Gastrocnemius medialis (tissue), 4 donors: ENCODE data around the gene IDH1. TPM values are rescaled to one million over a fixed set of nuclear protein-coding genes. Genes with fewer than 3 reads are reported as not detected.

Experiments
- ATAC-seq, 2 donors: fragments of 150-250 bp; one replicate each; pipeline ENCODE4 v1.9.1; 2016
- DNase-seq, 2 donors: peaks; one replicate each; pipeline ENCODE4 v3.0.0-alpha.2; 2019
- H3K27ac ChIP-seq, 4 donors: fragments of 200-600 bp; sonication (generic); 1 replicate in 1 of 4; 2 replicates in 3 of 4; pipeline ENCODE4 v1.5.1; 2016 to 2018; ENCODE audit warnings: mild to moderate bottlenecking in 2 of 4, moderate library complexity in 1 of 4
- H3K27me3 ChIP-seq, 3 donors: fragments of 200-600 bp; sonication (generic) in 2 of 3; 1 replicate in 1 of 3; 2 replicates in 2 of 3; pipeline versions ENCODE4 v1.5.1 to v1.6.0; 2016 to 2019; ENCODE audit warnings: mild to moderate bottlenecking in 1 of 3, moderate library complexity in 1 of 3
- H3K36me3 ChIP-seq, 2 donors: fragments of 200-600 bp; sonication (generic) in 1 of 2; one replicate each; pipeline ENCODE4 v1.5.1; 2017 to 2018
- H3K4me1 ChIP-seq, 2 donors: fragments of 200-600 bp; sonication (generic) in 1 of 2; one replicate each; pipeline ENCODE4 v1.5.1; 2016 to 2017; ENCODE audit warnings: mild to moderate bottlenecking in 2 of 2
- H3K4me3 ChIP-seq, 4 donors: fragments of 200-600 bp; sonication (generic) in 3 of 4; 1 replicate in 1 of 4; 2 replicates in 3 of 4; pipeline ENCODE4 v1.5.1; 2016 to 2019; ENCODE audit warnings: mild to moderate bottlenecking in 2 of 4
- H3K9me3 ChIP-seq, 3 donors: fragments of 200-600 bp; sonication (generic) in 2 of 3; 1 replicate in 1 of 3; 2 replicates in 2 of 3; pipeline ENCODE4 v1.5.1; 2016 to 2019
- POLR2A ChIP-seq, 2 donors: fragments of 450-650 bp; IDR thresholded peaks; one replicate each; pipeline ENCODE4 v1.6.1; 2017; ENCODE audit warnings: antibody characterized with exemption in 2 of 2, mild to moderate bottlenecking in 2 of 2, moderate library complexity in 2 of 2
- in situ Hi-C, 4 donors: fragments of 200-750 bp; cut with MboI; loops; one replicate each; pipeline versions ENCODE4 v1.15.0 to v1.8.0; 2017; ENCODE audit warnings: low sequenced_read_pairs in 4 of 4
- intact Hi-C: fragments of 100-400 bp; cut with DNase I; formaldehyde crosslinking; loops from one replicate; pipeline ENCODE4 v1.15.1; 2023; ENCODE audit warnings: low total_unique reads
- total RNA-seq, 4 donors: library from RNA; depleted of rRNA; stranded (reverse); fragments of >200 nt; gene quantifications; one replicate each; pipeline versions ENCODE4 v1.1.0 to v1.2.3, GENCODE V29; 2016
- TF ChIP-seq, protein P1 (sequence below), 5 experiments: fragments of 450-650 bp in 3 of 5; fragments of 200-600 bp in 2 of 5; sonication (generic) in 2 of 5; IDR thresholded peaks in 4 of 5; conservative IDR thresholded peaks in 1 of 5; 1 replicate in 4 of 5; 2 replicates in 1 of 5; pipeline ENCODE4 v1.5.1; 2016 to 2019; ENCODE audit warnings: antibody characterized with exemption in 5 of 5, mild to moderate bottlenecking in 3 of 5, moderate library complexity in 3 of 5

IDH1 gene
- 10 to 100 TPM; 11.2 to 39.0 (median 15.0) TPM for total RNA-seq

DNA sequence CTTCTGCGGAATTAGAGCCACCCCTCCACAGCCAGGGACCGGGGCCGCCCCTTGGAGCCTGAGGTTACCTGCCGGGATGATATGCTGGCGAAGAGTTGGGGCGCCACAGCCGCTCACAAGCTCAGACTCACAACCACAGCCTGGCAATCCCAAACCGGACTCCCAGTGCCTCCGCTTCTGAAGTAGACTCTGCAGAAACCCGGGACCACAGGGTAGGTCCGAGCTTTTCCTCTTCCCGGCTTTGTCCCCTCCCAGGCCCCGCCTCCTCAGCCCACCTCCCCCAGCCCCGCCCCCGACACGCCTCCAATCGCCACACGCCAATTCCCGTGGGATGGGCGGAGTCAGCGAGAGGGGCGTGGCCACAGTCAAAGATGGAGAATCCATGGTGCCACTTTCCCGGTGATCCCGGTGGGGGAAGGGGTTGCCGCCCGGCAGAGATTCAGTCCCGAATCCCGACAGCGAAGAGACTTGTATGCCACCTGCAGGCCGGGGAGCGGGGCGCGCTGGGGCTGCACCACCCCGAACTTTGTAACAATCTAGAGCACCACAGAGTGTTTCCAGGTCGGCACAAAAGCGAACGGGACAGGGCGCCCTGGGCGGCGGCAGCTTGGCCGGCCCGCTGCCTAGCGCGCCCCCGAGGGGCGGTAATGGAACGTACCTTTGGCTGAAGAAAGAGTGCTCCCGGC, at the start of gene IDH1:
TSS of gene IDH1 (minus strand) at position 201 of the 686 bp plus-strand sequence. CDS start 3,520 bp downstream, outside the sequence.
- Histone ChIP-seq H3K4me3 (peak within 1 kb of the TSS; percentile 63 to 81 (median 70)), H3K36me3 (peaks cover 0 to 18% of the 10 kb centered on the region in 2 donors), H3K9me3 (no peaks in the 10 kb centered on the region), H3K4me1 (peaks cover 16 to 19% of the 10 kb centered on the region in 2 donors), H3K27ac (peak within 1 kb of the TSS; percentile 82 to 90 (median 86)), H3K27me3 (no peaks in the 10 kb centered on the region)
- TF ChIP-seq, protein P1, sequence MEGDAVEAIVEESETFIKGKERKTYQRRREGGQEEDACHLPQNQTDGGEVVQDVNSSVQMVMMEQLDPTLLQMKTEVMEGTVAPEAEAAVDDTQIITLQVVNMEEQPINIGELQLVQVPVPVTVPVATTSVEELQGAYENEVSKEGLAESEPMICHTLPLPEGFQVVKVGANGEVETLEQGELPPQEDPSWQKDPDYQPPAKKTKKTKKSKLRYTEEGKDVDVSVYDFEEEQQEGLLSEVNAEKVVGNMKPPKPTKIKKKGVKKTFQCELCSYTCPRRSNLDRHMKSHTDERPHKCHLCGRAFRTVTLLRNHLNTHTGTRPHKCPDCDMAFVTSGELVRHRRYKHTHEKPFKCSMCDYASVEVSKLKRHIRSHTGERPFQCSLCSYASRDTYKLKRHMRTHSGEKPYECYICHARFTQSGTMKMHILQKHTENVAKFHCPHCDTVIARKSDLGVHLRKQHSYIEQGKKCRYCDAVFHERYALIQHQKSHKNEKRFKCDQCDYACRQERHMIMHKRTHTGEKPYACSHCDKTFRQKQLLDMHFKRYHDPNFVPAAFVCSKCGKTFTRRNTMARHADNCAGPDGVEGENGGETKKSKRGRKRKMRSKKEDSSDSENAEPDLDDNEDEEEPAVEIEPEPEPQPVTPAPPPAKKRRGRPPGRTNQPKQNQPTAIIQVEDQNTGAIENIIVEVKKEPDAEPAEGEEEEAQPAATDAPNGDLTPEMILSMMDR (IDR thresholded peaks at IDR 0.05 in 4 of 5, conservative IDR thresholded peaks at IDR 0.05 in 1 of 5) = peak in 3 of 5 experiments; percentile 19 to 44 (median 25)
- peak in 1 of 2 donors; percentile 53 for TF ChIP-seq POLR2A (IDR thresholded peaks at IDR 0.05)
- peak; percentile 89 to 91 for DNase-seq
- in situ Hi-C loops (loop anchor here in 2 of 4 donors (25.0 kb wide), 2 partner anchors 643 to 718 kb away; partner anchors contain the start of gene CREB1 (in 1 of the 2)), intact Hi-C loops (loop anchor here (1.0 to 5.0 kb wide), 7 partner anchors 11 to 1488 kb away; partner anchors contain the start of genes FASTKD2, MDH1B, METTL21A and PIKFYVE)
- ATAC-seq = peak; percentile 89 to 91

DNA sequence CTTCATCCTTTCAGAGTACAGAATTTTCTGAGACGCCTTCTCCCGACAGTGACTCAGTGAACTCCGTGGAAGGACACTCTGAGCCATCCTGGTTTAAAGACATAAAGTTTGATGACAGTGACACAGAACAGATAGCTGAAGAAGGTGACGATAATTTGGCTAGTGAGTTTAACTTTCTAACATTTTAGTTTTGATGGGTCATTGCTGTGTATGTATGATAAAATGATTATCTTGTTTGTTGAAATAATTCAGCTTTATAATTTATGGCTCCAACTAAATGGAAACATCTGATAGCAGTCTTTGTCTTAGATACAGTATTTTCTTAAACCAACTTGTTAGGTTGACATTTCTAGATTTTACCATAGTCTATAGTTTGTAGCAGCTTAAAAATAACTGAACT, 49.3 kb upstream of the IDH1 start:
- Histone ChIP-seq H3K27ac (no peak overlapping the region), H3K9me3 (no peaks in the 10 kb centered on the region), H3K36me3 (peaks cover 0 to 61% of the 10 kb centered on the region in 2 donors), H3K4me3 (no peak overlapping the region), H3K4me1 (no peaks in the 10 kb centered on the region), H3K27me3 (no peaks in the 10 kb centered on the region)
- in situ Hi-C loops (no loop called here), intact Hi-C loops (no loop called here)
- no peak for TF ChIP-seq POLR2A (IDR thresholded peaks at IDR 0.05)
- TF ChIP-seq, protein P1 (IDR thresholded peaks at IDR 0.05 in 4 of 5, conservative IDR thresholded peaks at IDR 0.05 in 1 of 5) = no peak
- no peak for DNase-seq
- no peak for ATAC-seq

DNA sequence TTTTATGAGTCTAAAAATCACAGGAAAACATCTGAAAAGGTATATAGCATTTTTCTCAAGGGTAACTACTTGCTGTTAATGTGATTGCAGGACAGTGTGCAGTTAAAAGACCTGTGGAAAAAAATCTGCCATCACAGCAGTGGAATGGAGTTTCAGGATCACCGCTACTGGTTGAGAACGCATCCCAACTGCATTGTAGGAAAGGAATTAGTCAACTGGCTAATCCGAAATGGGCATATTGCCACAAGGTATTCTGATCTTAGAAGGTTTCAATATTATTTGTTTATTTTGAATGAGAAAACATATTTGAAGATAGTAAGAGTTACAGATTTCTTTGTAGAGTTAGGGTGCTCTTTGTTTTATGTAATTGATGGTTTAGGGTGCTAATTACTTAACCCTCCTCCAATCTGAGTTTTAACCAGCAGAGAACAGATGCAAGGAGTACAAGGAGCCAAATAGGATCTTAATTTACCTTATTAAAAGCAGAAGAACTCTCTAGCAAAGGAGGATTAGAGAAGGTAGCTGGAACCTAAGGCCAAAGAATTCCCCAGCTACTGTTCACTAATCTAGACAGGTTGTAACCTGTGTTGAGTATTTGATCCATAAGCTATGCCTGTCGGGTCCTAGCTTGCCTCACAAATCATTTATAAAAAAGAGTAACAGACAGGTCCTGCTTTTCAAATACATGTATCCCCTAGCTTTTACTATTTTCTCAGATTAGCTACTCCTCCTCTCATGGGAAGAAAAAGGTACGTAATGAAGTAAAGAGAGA, 46.2 kb upstream of the IDH1 start:
- intact Hi-C loops = no loop called here
- Histone ChIP-seq H3K27ac (no peak overlapping the region), H3K4me1 (no peaks in the 10 kb centered on the region), H3K4me3 (no peak overlapping the region), H3K36me3 (peaks cover 0 to 69% of the 10 kb centered on the region in 2 donors), H3K27me3 (no peaks in the 10 kb centered on the region), H3K9me3 (no peaks in the 10 kb centered on the region)
- in situ Hi-C loops = no loop called here
- DNase-seq (no peak), ATAC-seq (no peak)
- TF ChIP-seq POLR2A (IDR thresholded peaks at IDR 0.05) = no peak
- TF ChIP-seq, protein P1 (IDR thresholded peaks at IDR 0.05 in 4 of 5, conservative IDR thresholded peaks at IDR 0.05 in 1 of 5) = no peak

DNA sequence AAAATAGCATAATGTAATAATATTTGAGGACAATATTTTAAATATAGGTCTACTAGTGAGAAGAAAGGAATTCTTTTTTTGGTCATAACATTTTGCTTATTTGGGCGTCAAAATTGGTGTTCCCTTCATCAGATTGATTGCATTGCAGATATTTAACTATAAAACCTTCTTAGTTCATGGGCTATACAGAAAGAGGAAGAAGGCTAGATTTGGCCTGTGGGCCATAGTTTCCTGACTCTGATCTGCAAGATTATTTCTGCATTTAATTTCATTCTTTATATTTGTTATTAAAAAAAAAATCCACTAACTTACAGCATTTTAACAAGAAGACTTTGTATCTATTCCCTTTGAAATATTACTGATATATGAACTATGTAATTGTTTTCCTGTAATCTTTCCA, 43.1 kb upstream of the IDH1 start:
- H3K4me1 ChIP-seq = no peaks in the 10 kb centered on the region
- H3K27ac ChIP-seq = no peak overlapping the region
- no peaks in the 10 kb centered on the region for H3K9me3 ChIP-seq
- H3K36me3 ChIP-seq = peaks cover 0 to 48% of the 10 kb centered on the region in 2 donors
- ATAC-seq (no peak), DNase-seq (no peak)
- in situ Hi-C loops (no loop called here), intact Hi-C loops (no loop called here)
- H3K4me3 ChIP-seq = no peak overlapping the region
- no peaks in the 10 kb centered on the region for H3K27me3 ChIP-seq
- TF ChIP-seq, protein P1 (IDR thresholded peaks at IDR 0.05 in 4 of 5, conservative IDR thresholded peaks at IDR 0.05 in 1 of 5) = no peak
- TF ChIP-seq POLR2A (IDR thresholded peaks at IDR 0.05) = no peak
